HepG2 (cell line): ENCODE results near the gene DUS1L. TPM values are rescaled to one million over a fixed set of nuclear protein-coding genes. Genes with fewer than 3 reads are reported as not detected.

ENCODE experiments used
- ATF7-NPFF ChIP-seq: sonication (generic); formaldehyde crosslinking; IDR thresholded peaks from 2 replicates; pipeline ENCODE4 v1.8.1; 2023; ENCODE audit warnings: mild to moderate bottlenecking, low read depth, missing genetic modification reagents, moderate library complexity
- CHD4 ChIP-seq: fragments of 200-600 bp; sonication (generic); IDR thresholded peaks from 2 replicates; pipeline ENCODE4 v1.7.0; 2017; ENCODE audit warnings: mild to moderate bottlenecking, low read length, borderline replicate concordance
- CREB1 ChIP-seq, 2 experiments: fragments of 450-650 bp in 1 of 2; IDR thresholded peaks; 2 replicates each; pipeline ENCODE4 v1.6.1; 2016 to 2017; ENCODE audit warnings: control low read depth in 1 of 2, mild to moderate bottlenecking in 1 of 2, missing compliant biosample characterization in 1 of 2, missing genetic modification characterization in 1 of 2
- HDAC2 ChIP-seq: sonication (generic); formaldehyde crosslinking; IDR thresholded peaks from 2 replicates; pipeline ENCODE4 v1.4.0; 2020; ENCODE audit warnings: missing genetic modification reagents
- HIVEP1 ChIP-seq: sonication (generic); formaldehyde crosslinking; IDR thresholded peaks from 2 replicates; pipeline ENCODE4 v1.4.0; 2020; ENCODE audit warnings: mild to moderate bottlenecking, missing genetic modification reagents
- HNRNPUL1 ChIP-seq: fragments of 200-400 bp; formaldehyde crosslinking; IDR thresholded peaks from 2 replicates; pipeline ENCODE4 v1.6.1; 2017; ENCODE audit warnings: low read depth, mild to moderate bottlenecking, low read length, moderate library complexity
- NFATC3 ChIP-seq: sonication (generic); formaldehyde crosslinking; IDR thresholded peaks from 2 replicates; pipeline ENCODE4 v1.5.1; 2020; ENCODE audit warnings: mild to moderate bottlenecking, missing genetic modification reagents
- NFE2L2 ChIP-seq: fragments of 150-350 bp; IDR thresholded peaks from 2 replicates; pipeline ENCODE4 v1.6.1; 2014; ENCODE audit warnings: low read length
- NFKB2 ChIP-seq: sonication (generic); formaldehyde crosslinking; IDR thresholded peaks from 2 replicates; pipeline ENCODE4 v1.4.0; 2020; ENCODE audit warnings: missing genetic modification reagents, borderline replicate concordance
- SIN3A ChIP-seq: IDR thresholded peaks from 2 replicates; pipeline ENCODE4 v1.6.1; 2011; ENCODE audit warnings: low read depth, mild to moderate bottlenecking, control low read depth, low read length, borderline replicate concordance
- SRSF4 ChIP-seq: fragments of 200-400 bp; formaldehyde crosslinking; IDR thresholded peaks from one replicate; pipeline ENCODE4 v1.6.1; 2018; ENCODE audit warnings: mild to moderate bottlenecking, low read depth, low read length, moderate library complexity; ENCODE audit not compliant: poor library complexity, severe bottlenecking
- TBX3 ChIP-seq: fragments of 450-650 bp; IDR thresholded peaks from 2 replicates; pipeline ENCODE4 v1.6.1; 2017; ENCODE audit warnings: antibody characterized with exemption, mild to moderate bottlenecking, inconsistent platforms, borderline replicate concordance
- TCF7L2 ChIP-seq: IDR thresholded peaks from 2 replicates; pipeline ENCODE4 v1.6.1; 2011; ENCODE audit warnings: mild to moderate bottlenecking, low read depth, low read length, moderate library complexity
- THYN1 ChIP-seq: sonication (generic); formaldehyde crosslinking; IDR thresholded peaks from 2 replicates; pipeline ENCODE4 v1.8.1; 2023; ENCODE audit warnings: low read depth, mild to moderate bottlenecking, moderate library complexity, missing genetic modification reagents, borderline replicate concordance
- YEATS2 ChIP-seq: sonication (generic); formaldehyde crosslinking; IDR thresholded peaks from 2 replicates; pipeline ENCODE4 v1.4.0; 2020; ENCODE audit warnings: missing genetic modification reagents, borderline replicate concordance
- ZNF20 ChIP-seq: sonication (generic); formaldehyde crosslinking; IDR thresholded peaks from 2 replicates; pipeline ENCODE4 v1.4.0; 2020; ENCODE audit warnings: mild to moderate bottlenecking, moderate library complexity, missing genetic modification reagents
- ZNF34 ChIP-seq: sonication (generic); formaldehyde crosslinking; IDR thresholded peaks from 2 replicates; pipeline ENCODE4 v1.4.0; 2020; ENCODE audit warnings: mild to moderate bottlenecking, missing genetic modification reagents, borderline replicate concordance
- ZNF564 ChIP-seq: sonication (generic); formaldehyde crosslinking; IDR thresholded peaks from 2 replicates; pipeline ENCODE4 v1.8.1; 2023; ENCODE audit warnings: mild to moderate bottlenecking, missing genetic modification reagents
- ZNF629 ChIP-seq: sonication (generic); formaldehyde crosslinking; conservative IDR thresholded peaks from 2 replicates; pipeline ENCODE4 v1.5.0; 2020; ENCODE audit warnings: missing genetic modification reagents
- polyA plus RNA-seq, 8 experiments: library from polyadenylated mRNA; depleted of rRNA in 3 of 8; stranded (reverse) in 7 of 8; unstranded in 1 of 8; fragments of >200 nt; fragmentation: Illumina TruSeq in 4 of 8; extraction: Trizol in 4 of 8; gene quantifications; 2 replicates each; pipeline versions ENCODE4 v1.2.1 to v1.2.3, GENCODE V29; 2011 to 2016; ENCODE audit warnings: low read depth in 4 of 8, missing spikeins in 1 of 8, mixed read lengths in 1 of 8; ENCODE audit not compliant: insufficient read depth in 1 of 8
- total RNA-seq, 5 experiments: library from RNA; depleted of rRNA; stranded (reverse); fragments of >200 nt; fragmentation: Illumina TruSeq; extraction: Trizol; gene quantifications; 2 replicates each; pipeline ENCODE4 v1.2.3, GENCODE V29; 2016; ENCODE audit warnings: low read depth in 1 of 5
- TF ChIP-seq, protein P1 (sequence below): sonication (generic); formaldehyde crosslinking; IDR thresholded peaks from 2 replicates; pipeline ENCODE4 v1.5.1; 2020; ENCODE audit warnings: missing genetic modification reagents, mild to moderate bottlenecking, borderline replicate concordance
- TF ChIP-seq, protein P2 (sequence below): sonication (generic); IDR thresholded peaks from 2 replicates; pipeline ENCODE4 v1.6.1; 2016; ENCODE audit warnings: low read depth, borderline replicate concordance
- TF ChIP-seq, protein P3 (sequence below): sonication (generic); formaldehyde crosslinking; IDR thresholded peaks from 2 replicates; pipeline ENCODE4 v1.4.0; 2020; ENCODE audit warnings: missing genetic modification reagents

DUS1L gene
- total and polyA plus RNA-seq, 2 of the 13 experiments (the other 11 are each of a cell fraction or from before 2014, with no cell fraction given): 81.0 to 109 TPM

DNA sequence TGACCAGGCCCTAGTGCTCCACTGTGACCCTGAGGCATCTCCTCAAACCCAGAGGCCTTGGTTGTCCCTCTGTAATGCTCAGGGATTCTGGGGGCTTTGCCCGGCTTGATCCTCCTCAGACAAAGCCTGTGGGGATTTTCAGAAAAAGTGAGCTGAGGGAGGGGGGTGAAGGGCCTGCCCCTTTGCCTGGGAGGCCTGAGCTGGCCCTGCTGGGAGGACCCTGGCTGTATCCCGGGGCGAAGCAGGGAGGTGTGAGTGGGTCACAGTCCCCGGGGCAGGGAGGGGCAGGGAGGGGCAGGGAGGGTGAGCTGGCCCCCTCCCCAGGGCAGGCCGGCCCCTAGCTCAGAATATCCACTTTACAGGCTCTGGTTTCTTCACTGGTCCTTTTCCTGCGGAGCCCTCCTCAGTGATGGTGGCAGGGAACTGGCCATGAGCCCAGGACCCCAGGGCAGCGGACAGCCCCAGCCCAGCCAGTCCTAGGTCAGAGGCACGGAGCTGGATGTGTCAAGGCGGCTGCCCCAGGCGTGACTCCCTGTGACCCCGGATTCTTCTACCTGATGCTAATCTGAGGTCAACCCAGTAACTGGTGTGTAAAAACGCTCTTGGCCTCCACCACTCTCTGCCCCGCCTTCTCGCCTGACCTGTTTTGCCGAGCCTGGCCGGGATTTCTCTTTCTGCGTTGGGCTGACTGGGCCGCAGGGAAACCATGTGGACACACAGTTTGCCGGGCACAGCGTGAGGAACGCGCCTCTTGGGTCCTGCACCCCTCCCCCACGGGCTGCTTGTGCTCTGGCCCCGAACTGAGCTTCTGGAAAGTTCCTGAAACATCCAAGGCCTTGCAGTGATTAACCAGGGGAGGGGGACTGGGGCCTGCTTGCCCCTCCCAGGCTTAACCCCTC lies 38.2 kb upstream of the DUS1L start (continued):
- TF ChIP-seq ZNF564 (peak; percentile 91), ZNF20 (CRISPR knock-in tag) (no peak; the same call in 1 of the 2 replicates), SRSF4 (no peak), HNRNPUL1 (no peak), ZNF34 (CRISPR knock-in tag) (no peak), NFATC3 (CRISPR knock-in tag) (peak; percentile 53; the same call in 1 of the 2 replicates), NFKB2 (CRISPR knock-in tag) (peak; percentile 90; the same call in 1 of the 2 replicates), HIVEP1 (CRISPR knock-in tag) (peak; percentile 92), CHD4 (no peak), ATF7-NPFF (CRISPR knock-in tag) (peak; percentile 89), ZNF629 (CRISPR knock-in tag) (peak; percentile 36; the same call in 1 of the 2 replicates), SIN3A (no peak), TBX3 (peak; percentile 47; the same call in 1 of the 2 replicates), NFE2L2 (no peak), YEATS2 (CRISPR knock-in tag) (peak; percentile 68; the same call in 1 of the 2 replicates), THYN1 (no peak), HDAC2 (CRISPR knock-in tag) (peak; percentile 80), TCF7L2 (no peak), CREB1 (IDR thresholded peaks at IDR 0.05) (0 out of 2 replicates have a peak, but pooled peaks have one; percentile 13), CREB1 (CRISPR knock-in tag; IDR thresholded peaks at IDR 0.05) (no peak)
- TF ChIP-seq, protein P1, sequence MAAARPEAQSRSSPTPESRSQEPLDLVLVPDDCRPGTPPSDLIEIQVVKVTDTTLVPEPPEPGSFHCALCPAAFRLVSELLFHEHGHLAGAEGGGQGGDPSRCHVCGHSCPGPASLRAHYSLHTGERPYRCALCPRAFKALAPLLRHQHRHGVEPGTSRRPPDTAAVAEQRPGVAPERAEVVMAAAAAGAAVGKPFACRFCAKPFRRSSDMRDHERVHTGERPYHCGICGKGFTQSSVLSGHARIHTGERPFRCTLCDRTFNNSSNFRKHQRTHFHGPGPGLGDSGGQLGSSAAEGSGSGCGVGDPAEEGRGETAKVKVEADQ (CRISPR knock-in tag): no peak; the same call in 1 of the 2 replicates
- TF ChIP-seq, protein P2, sequence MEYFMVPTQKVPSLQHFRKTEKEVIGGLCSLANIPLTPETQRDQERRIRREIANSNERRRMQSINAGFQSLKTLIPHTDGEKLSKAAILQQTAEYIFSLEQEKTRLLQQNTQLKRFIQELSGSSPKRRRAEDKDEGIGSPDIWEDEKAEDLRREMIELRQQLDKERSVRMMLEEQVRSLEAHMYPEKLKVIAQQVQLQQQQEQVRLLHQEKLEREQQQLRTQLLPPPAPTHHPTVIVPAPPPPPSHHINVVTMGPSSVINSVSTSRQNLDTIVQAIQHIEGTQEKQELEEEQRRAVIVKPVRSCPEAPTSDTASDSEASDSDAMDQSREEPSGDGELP: peak; percentile 61; the same call in 1 of the 2 replicates
- TF ChIP-seq, protein P3, sequence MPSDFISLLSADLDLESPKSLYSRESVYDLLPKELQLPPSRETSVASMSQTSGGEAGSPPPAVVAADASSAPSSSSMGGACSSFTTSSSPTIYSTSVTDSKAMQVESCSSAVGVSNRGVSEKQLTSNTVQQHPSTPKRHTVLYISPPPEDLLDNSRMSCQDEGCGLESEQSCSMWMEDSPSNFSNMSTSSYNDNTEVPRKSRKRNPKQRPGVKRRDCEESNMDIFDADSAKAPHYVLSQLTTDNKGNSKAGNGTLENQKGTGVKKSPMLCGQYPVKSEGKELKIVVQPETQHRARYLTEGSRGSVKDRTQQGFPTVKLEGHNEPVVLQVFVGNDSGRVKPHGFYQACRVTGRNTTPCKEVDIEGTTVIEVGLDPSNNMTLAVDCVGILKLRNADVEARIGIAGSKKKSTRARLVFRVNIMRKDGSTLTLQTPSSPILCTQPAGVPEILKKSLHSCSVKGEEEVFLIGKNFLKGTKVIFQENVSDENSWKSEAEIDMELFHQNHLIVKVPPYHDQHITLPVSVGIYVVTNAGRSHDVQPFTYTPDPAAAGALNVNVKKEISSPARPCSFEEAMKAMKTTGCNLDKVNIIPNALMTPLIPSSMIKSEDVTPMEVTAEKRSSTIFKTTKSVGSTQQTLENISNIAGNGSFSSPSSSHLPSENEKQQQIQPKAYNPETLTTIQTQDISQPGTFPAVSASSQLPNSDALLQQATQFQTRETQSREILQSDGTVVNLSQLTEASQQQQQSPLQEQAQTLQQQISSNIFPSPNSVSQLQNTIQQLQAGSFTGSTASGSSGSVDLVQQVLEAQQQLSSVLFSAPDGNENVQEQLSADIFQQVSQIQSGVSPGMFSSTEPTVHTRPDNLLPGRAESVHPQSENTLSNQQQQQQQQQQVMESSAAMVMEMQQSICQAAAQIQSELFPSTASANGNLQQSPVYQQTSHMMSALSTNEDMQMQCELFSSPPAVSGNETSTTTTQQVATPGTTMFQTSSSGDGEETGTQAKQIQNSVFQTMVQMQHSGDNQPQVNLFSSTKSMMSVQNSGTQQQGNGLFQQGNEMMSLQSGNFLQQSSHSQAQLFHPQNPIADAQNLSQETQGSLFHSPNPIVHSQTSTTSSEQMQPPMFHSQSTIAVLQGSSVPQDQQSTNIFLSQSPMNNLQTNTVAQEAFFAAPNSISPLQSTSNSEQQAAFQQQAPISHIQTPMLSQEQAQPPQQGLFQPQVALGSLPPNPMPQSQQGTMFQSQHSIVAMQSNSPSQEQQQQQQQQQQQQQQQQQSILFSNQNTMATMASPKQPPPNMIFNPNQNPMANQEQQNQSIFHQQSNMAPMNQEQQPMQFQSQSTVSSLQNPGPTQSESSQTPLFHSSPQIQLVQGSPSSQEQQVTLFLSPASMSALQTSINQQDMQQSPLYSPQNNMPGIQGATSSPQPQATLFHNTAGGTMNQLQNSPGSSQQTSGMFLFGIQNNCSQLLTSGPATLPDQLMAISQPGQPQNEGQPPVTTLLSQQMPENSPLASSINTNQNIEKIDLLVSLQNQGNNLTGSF (CRISPR knock-in tag): no peak
